Right cardiac atrium (tissue), 5 donors: ENCODE measurements around the gene SCN4A. TPM values are rescaled to one million over a fixed set of nuclear protein-coding genes. Genes with fewer than 3 reads are reported as not detected.
"Not testable (repeated sequence)": the region's sequence is repeated elsewhere in the genome, so short reads cannot be mapped to it uniquely, and the experiment has no call there.

Experiments
- ATAC-seq, 2 donors: fragments of 200-7000 bp; cut with Tn5 transposase; one replicate each; pipeline versions ENCODE4 v1.8.0 to v1.9.1; 2020; ENCODE audit warnings: moderate library complexity in 2 of 2, mild to moderate bottlenecking in 1 of 2
- DNase-seq, 3 donors: peaks; one replicate each; pipeline ENCODE4 v3.0.0-alpha.2; 2020
- H3K27ac ChIP-seq: one replicate; pipeline ENCODE4 v1.5.1; 2013; ENCODE audit warnings: mild to moderate bottlenecking, low read length, control low read depth, moderate library complexity
- H3K27me3 ChIP-seq: one replicate; pipeline ENCODE4 v1.6.1; 2013; ENCODE audit not compliant: control insufficient read depth, insufficient read depth
- H3K4me1 ChIP-seq: one replicate; pipeline ENCODE4 v1.6.1; 2013; ENCODE audit warnings: low read length; ENCODE audit not compliant: control insufficient read depth, insufficient read depth
- H3K4me3 ChIP-seq: one replicate; pipeline ENCODE4 v1.5.1; 2013; ENCODE audit warnings: low read length, control low read depth
- H3K9me3 ChIP-seq: one replicate; pipeline ENCODE4 v1.6.1; 2013; ENCODE audit warnings: low read length; ENCODE audit not compliant: control insufficient read depth
- WGBS: extraction: QIAGEN DNeasy Blood & Tissue Kit; methylation state at CpG from one replicate; pipeline ENCODE4 v1.1.7; 2013; 5-methylcytosine and 5-hydroxymethylcytosine counted together
- intact Hi-C, 4 donors: fragments of 100-400 bp; cut with DNase I; formaldehyde crosslinking; loops; one replicate each; pipeline versions ENCODE4 v1.11.0 to v1.14.0; 2022 to 2023
- polyA plus RNA-seq: library from polyadenylated mRNA; stranded (reverse); fragments of 200-250 nt; gene quantifications from one replicate; pipeline ENCODE4 v1.2.3, GENCODE V29; 2013
- total RNA-seq, 4 donors: library from RNA; stranded (reverse); fragmentation: NEBNext Ultra II Directional; extraction: Animal tissue kit (Norgen Biotek cat#: 25700); gene quantifications; one replicate each; pipeline ENCODE4 v1.2.1, GENCODE V29; 2021
- donor health status: healthy with polysubstance abuse.
- donor health status: DM: no; HTN: yes; CAD: no.
- donor health status: DM: no; HTN: no; CAD: no.
- donor health status: DM: no; HTN: yes; CAD: no; lungs with severe emphysema.
- donor health status: DM: yes; HTN: yes; CAD: no.

SCN4A gene
- total and polyA plus RNA-seq, 5 donors = 1.6 to 5.8 (median 2.5) TPM

DNA sequence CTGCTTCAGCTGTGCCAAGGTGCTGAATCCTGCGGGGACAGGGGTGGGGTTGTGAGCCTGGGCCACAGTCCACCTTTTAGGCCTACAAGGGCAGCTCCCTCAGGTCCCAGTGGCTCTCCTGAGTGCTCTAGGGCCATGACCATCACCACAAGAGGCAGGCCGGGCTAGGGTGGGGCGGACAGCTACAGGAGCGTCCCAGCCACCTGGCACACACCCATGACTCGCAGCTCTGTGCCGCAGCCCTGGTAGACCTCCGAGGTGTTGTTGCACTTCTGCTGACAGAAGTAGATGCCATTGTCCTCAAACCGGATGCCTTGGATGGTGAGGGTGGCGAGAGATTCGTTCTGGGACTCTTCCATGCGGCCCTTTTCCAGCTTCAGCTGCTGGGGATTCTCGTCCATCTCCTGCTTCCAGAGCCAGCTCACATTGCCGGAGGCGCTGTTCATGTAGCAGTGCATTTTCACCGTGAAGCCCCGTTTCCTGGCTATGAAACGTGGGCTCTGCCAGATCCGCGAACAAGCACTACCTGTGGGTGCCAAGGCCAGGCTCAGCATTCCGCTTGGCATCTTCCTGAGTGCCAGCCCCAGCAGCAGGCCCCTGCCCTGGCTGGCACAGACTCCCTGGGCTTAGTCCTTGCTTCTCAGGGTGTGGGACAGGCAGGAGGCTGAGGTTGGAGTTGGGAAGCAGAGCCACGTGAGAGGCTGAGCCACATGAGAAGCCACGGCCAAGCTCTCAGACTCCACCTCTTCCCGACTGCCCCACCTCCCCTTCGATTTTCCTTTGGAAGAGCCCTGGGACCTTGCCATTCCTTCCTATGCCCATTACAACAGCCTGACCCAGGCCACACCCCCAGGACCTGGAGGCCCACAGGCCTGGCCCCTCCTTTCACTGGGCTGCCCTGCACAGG lies 42.6 kb downstream of the SCN4A start:
- intact Hi-C loops = loop anchor here in 1 of 4 donors (10.0 kb wide), 1 partner anchor 95 kb away; the partner anchor contains the start of gene ICAM2
- ATAC-seq = peak; percentile 56 to 82
- H3K27me3 ChIP-seq = no peaks in the 10 kb centered on the region
- H3K9me3 ChIP-seq = no peaks in the 10 kb centered on the region
- H3K4me1 ChIP-seq = no peaks in the 10 kb centered on the region
- peak; percentile 57 to 78 (median 65) for DNase-seq
- no peak overlapping the region for H3K4me3 ChIP-seq
- H3K27ac ChIP-seq = no peak overlapping the region
- 85% methylated on average over 24 of the region's 24 CpGs for WGBS

DNA sequence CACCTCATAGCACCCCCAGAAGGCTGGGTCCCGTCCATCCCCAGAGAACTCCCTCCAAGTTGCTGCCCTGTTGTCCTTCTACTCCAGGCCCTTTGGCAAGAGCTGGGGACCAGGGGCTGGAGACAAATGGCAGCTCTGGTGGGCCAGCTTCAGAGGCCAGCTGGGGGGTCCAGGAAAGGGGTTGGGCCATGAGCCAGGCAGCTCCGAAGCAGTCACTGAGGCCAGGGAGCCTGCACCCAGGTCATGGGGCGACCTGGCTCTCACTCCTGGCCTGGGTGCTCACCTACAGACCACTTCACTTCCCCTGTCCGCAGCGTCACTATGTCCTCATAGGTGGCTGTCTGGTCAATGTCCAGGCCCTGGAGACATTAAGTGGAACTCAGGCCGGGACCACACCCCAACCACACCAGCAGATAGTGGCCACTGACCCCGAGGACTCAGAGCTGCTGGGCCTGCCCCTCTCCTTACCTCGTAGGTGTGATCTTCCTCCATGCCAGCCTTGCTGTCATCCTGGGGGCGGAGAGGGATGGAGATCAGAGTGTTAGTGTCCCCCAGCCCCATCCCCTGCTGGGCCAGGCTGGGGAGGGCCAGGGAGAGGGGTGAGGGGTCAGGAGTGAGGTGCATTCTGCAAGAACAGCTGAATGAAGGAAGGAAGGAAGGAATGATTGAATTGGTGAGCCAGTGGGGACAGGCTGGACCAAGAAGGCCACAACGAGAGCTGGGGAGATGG lies 43.6 kb downstream of the SCN4A start:
- no peaks in the 10 kb centered on the region for H3K27me3 ChIP-seq
- 91% methylated on average over 10 of the region's 10 CpGs for WGBS
- DNase-seq (peak in 1 of 3 donors; percentile 33), ATAC-seq (no peak)
- H3K4me1 ChIP-seq = no peaks in the 10 kb centered on the region
- H3K27ac ChIP-seq = no peak overlapping the region
- no peaks in the 10 kb centered on the region for H3K9me3 ChIP-seq
- no peak overlapping the region for H3K4me3 ChIP-seq
- intact Hi-C loops = loop anchor here in 1 of 4 donors (10.0 kb wide), 1 partner anchor 96 kb away; the partner anchor contains the start of gene ICAM2

DNA sequence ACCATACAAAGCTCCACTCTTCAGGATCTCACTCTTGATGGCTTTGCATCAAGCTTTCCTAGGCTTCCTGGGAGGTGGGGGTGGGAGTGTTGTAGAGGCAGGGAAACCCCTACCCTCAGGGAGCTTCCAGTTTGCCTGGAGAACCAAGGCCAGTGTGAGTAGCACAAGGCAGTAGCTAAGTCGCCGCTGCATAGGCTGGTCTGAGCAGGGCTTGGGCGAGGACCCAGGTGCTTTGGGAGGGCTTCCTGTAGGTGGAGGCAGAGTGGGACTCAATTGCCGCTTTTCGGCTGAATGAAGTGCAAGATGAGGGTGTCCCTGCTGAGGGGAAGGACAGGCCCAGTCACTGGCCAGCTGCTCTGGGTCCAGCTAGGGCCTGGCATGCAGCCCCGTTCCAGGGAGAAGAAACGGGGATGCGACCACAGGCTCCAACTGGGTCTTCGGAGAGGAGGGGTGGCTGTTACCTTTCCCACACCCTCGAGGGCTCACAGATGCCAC lies 44.5 kb downstream of the SCN4A start:
- no peak overlapping the region for H3K4me3 ChIP-seq
- 84% methylated on average over 10 of the region's 10 CpGs for WGBS
- no peaks in the 10 kb centered on the region for H3K4me1 ChIP-seq
- no peak overlapping the region for H3K27ac ChIP-seq
- H3K9me3 ChIP-seq = no peaks in the 10 kb centered on the region
- intact Hi-C loops = loop anchor here in 1 of 4 donors (10.0 kb wide), 1 partner anchor 97 kb away; the partner anchor contains the start of gene ICAM2
- no peak for ATAC-seq
- peak in 1 of 3 donors; percentile 10 for DNase-seq
- no peaks in the 10 kb centered on the region for H3K27me3 ChIP-seq

DNA sequence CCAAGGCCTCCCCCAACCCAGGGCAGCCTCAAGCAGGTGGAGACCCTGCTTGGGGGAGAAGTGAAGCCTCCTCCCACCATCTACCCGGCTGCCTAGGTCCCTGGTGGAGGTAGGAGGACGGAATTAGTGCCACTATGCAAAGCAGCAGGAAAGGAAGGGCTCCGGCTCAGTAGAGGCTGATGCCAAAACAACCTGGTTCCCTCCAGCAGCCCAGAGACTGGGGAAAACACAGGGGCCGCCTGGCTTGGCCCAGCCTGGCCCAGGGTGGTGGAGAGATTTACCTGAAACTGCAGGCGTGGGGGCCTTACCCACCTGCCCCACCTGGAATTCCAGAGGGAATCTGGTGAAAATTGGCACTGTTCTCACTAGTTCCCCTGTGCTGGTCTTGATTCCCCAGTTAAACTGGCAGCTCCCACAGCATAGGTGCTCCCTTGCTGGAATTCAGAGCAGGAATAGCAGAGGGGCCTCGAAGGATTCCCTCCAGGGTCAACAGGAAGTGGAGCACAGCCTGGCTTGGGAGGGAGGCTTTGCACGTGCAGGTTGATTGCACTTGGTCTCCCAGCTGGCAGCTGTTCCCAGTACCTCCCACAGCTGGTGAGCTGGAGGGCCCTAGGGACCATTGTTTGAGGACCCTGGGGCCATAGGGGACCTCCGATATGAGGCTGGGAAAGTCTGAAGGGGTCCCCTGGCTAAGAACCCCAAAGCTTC lies 45.1 kb downstream of the SCN4A start:
- intact Hi-C loops = loop anchor here in 1 of 4 donors (10.0 kb wide), 1 partner anchor 97 kb away; the partner anchor contains the start of gene ICAM2
- DNase-seq = peak in 1 of 3 donors; percentile 23
- no peaks in the 10 kb centered on the region for H3K4me1 ChIP-seq

DNA sequence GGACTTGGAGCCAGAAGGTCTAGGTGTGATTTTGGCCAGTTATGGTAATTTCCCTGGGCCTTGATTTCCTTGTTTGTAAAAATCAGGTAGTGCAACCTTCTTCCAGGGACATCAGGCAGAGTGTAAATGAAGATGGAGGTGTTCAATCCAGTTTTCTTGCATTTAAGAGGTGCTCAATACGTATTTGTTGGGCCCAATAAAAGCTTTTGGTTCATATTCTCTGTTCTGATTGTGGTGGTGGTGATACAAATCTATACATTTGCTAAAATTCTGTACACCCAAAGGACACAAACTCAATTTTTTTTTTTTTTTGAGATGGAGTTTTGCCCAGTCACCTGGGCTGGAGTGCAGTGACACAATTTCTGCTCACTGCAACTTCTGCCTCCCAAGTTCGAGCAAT lies 46.6 kb downstream of the SCN4A start:
- H3K4me3 ChIP-seq = no peak overlapping the region
- H3K9me3 ChIP-seq = no peaks in the 10 kb centered on the region
- H3K4me1 ChIP-seq = no peaks in the 10 kb centered on the region
- ATAC-seq = no peak
- no peak for DNase-seq
- 95% methylated on average over 2 of the region's 2 CpGs for whole genome bisulfite sequencing
- no peak overlapping the region for H3K27ac ChIP-seq
- no peaks in the 10 kb centered on the region for H3K27me3 ChIP-seq
- intact Hi-C loops = loop anchor here in 1 of 4 donors (10.0 kb wide), 1 partner anchor 99 kb away; the partner anchor contains the start of gene ICAM2

More for the DNA sequence above, 45.1 kb downstream of the SCN4A start:
- H3K9me3 ChIP-seq = no peaks in the 10 kb centered on the region
- H3K27me3 ChIP-seq = no peaks in the 10 kb centered on the region
- ATAC-seq = no peak
- no peak overlapping the region for H3K27ac ChIP-seq
- no peak overlapping the region for H3K4me3 ChIP-seq
- 73% methylated on average over 8 of the region's 8 CpGs for WGBS

DNA sequence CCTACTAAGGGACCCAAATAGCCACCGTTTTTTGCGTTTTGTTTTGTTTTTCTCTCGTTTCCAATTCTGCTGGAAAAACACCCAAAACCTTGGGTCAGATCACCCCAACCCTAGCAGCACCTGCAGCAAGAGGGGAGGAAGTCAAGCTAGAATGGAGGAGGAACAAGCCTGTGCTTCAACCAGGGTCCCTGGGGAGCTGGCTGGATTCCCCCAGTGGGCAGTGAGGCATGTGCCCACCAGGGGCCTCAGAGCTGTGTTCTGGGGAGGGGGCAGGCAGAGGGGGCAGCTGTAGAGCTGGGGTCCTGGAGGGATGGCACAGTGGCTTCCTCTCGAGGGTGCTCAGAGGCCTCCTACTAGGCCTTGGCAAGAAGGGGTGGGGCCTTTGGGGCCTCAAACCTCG lies 47.1 kb downstream of the SCN4A start:
- WGBS = 79% methylated on average over 5 of the region's 5 CpGs
- Histone ChIP-seq H3K27me3 (no peaks in the 10 kb centered on the region), H3K4me1 (no peaks in the 10 kb centered on the region), H3K27ac (no peak overlapping the region), H3K9me3 (no peaks in the 10 kb centered on the region), H3K4me3 (no peak overlapping the region)
- no peak for ATAC-seq
- intact Hi-C loops = loop anchor here in 1 of 4 donors (10.0 kb wide), 1 partner anchor 99 kb away; the partner anchor contains the start of gene ICAM2
- peak in 1 of 3 donors; percentile 19 for DNase-seq

DNA sequence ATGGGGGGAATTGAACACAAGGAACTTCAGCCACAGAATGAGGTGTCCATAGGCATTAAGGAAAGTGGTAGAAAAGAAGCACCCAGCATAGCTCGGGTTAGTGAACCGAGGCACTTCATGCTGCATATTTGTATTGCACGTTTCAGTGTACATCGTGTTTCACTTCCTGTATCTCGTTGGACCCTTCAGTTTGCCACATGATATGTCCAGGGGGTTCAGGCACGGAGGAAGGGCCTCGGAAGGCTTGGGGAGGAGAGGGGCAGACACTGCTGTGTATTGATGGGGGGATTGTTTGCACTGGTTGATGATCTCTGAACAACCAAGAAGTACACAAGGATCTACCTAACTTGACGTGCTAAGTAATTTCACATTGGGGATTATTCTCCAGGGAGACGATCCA lies 50.3 kb downstream of the SCN4A start:
- not testable (repeated sequence) for H3K27me3 ChIP-seq, H3K4me1 ChIP-seq, ATAC-seq, H3K9me3 ChIP-seq, H3K27ac ChIP-seq, H3K4me3 ChIP-seq
- peak in 1 of 3 donors; percentile 11 for DNase-seq
- intact Hi-C loops = loop anchor here in 1 of 4 donors (10.0 kb wide), 1 partner anchor 102 kb away; the partner anchor contains the start of gene ICAM2
- WGBS = 75% methylated on average over 9 of the region's 9 CpGs

DNA sequence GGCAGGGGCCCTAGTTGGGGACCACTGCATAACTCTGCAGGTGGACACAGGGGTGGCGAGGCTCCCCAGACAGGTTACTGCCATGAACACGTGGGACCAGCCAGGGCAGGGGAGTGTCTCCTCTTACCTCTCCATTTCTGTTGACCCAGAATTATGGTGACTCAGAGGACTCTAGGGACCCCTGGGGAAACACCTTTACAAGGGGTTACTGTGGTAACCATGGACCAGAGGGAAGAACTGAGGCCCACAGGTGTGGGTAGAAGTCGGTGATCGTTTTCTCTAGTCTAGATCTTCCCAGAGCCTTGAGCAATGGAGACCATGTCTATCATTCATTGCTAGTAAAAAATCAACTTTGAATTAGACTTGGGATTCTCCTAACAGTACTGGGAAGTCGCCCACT lies 51.9 kb downstream of the SCN4A start:
- not testable (repeated sequence) for H3K4me3 ChIP-seq, H3K27ac ChIP-seq, H3K9me3 ChIP-seq, H3K4me1 ChIP-seq, ATAC-seq, H3K27me3 ChIP-seq
- peak in 1 of 3 donors; percentile 18 for DNase-seq
- intact Hi-C loops = loop anchor here in 1 of 4 donors (10.0 kb wide), 1 partner anchor 104 kb away; the partner anchor contains the start of gene ICAM2
- WGBS = 90% methylated on average over 5 of the region's 5 CpGs

DNA sequence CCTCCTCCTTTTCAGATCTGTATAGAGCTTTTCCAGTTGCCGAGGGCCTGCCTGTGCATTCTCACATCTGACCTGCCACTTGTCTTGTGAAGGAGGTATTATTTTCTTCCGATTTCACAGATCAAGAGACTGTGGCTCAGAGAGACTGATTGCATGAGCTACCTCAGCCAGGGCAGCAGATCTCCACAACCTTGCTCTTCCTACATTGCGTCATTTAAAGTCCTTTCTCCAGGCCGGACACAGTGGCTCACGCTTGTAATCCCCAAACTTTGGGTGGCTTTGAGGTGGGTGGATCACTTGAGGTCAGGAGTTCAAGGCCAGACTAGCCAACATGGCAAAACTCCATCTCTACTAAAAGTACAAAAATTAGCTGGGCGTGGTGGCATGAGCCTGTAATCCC lies 52.7 kb downstream of the SCN4A start:
- H3K4me1 ChIP-seq, H3K27ac ChIP-seq, H3K9me3 ChIP-seq, H3K27me3 ChIP-seq, ATAC-seq, H3K4me3 ChIP-seq, DNase-seq: not testable (repeated sequence)
- intact Hi-C loops = loop anchor here in 1 of 4 donors (10.0 kb wide), 1 partner anchor 105 kb away; the partner anchor contains the start of gene ICAM2
- 85% methylated on average over 6 of the region's 6 CpGs for WGBS

DNA sequence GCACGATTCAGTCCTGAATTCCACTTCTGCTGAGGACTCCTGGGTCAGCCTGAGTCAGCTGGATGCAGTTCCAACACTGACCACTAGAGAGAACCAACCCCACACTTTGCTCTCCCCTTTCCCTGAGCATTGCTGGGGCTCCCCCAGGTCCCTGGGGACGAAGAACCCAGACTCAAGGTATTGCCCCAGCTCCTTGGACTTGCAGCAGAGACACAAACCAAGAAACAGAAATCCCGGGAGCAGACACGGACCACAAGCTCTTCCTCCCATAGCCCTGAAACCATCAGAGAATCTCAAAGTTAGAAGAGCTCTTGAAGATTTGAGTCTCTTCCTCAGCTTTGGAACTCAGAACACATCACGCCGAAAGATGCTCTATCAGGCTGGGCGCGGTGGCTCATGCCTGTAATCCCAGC lies 53.4 kb downstream of the SCN4A start:
- H3K4me3 ChIP-seq = no peak overlapping the region
- no peaks in the 10 kb centered on the region for H3K4me1 ChIP-seq
- intact Hi-C loops = loop anchor here (2.0 to 10.0 kb wide), 7 partner anchors 71 to 365 kb away; partner anchors contain the start of genes ERN1 (in 3 of the 4), ICAM2 (in 2 of the 4) and PRR29 (in 1 of the 4)
- DNase-seq (peak; percentile 51 to 63 (median 56)), ATAC-seq (peak; percentile 80 to 88)
- WGBS = 36% methylated on average over 8 of the region's 8 CpGs
- no peaks in the 10 kb centered on the region for H3K27me3 ChIP-seq
- no peak overlapping the region for H3K27ac ChIP-seq
- H3K9me3 ChIP-seq = no peaks in the 10 kb centered on the region
